GM19463 (cell line): ENCODE measurements around the gene C18orf63.
"Not testable (repeated sequence)": the region's sequence is repeated elsewhere in the genome, so short reads cannot be mapped to it uniquely, and the experiment has no call there.

ENCODE experiments used
- ATAC-seq: cut with Tn5 transposase; IDR thresholded peaks from one replicate; pipeline ENCODE4 v1.9.1; 2021; ENCODE audit warnings: mild to moderate bottlenecking, moderate library complexity; ENCODE audit not compliant: unreplicated experiment

Gene C18orf63

DNA sequence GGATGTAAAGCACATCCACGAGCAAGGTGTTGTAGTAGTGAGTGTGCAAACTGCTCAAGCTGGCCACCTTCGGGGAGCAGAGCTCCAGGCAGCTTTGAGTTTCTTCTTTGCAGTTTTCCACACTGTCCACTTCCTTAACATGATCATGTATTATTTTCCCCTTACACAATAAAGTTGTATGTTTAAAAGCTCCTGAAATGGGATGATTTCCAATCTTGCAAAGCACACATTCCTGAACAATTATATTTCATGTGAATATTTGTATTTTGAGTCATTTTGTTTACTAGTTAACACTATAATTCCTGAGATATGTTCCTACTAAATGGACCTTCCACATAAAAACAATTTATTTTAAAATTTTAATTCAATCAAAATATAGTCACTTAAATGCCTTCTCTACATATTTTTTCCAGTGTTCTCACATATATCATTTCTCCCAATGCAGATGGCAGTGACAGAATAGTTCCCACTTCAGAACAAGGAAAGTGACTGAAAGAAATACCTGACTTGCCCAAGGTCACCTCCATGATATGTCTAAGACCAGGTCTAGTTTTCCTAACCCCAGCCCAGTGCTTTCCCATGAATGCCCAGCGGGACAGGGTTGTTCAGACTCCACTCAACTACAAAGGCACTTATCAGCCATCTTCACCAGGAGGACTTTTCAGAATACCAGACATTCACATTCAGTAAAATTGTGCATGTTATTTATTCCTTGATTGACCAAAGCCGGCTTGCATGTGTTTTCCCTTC is 29.4 kb upstream of the C18orf63 start:
- no peak for ATAC-seq

- no peak for ATAC-seq
These were observed 28.8 kb upstream of the C18orf63 start for GRCh38 chr18:74286856-74287255.

DNA sequence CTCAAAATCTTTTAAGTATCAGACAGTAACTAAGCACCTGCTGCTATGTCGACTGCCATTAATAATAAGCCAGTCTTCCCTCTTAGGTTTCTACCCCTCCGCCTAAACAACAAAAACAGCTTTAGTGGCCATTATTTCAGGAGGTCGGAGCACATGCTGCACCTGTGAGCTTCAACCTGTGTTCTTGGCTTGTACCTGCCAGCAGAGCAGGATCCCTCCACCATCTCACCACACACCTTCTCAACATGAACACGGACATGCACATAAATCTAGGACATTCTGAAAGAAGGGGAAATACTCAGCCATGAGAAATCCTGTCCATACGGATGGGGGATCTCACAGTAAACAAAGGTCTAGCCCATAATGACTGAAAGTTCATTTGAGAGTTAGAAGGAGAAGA is 27.6 kb upstream of the C18orf63 start:
- no peak for ATAC-seq

- ATAC-seq = no peak
These were observed 26.9 kb upstream of the C18orf63 start for GRCh38 chr18:74288730-74289129.

GRCh38 chr18:74289137-74289536 is 26.5 kb upstream of the C18orf63 start:
- no peak for ATAC-seq

- ATAC-seq = no peak
These were observed 25.6 kb upstream of the C18orf63 start for GRCh38 chr18:74290021-74290420.

GRCh38 chr18:74290794-74291471 is 24.7 kb upstream of the C18orf63 start:
- no peak for ATAC-seq

GRCh38 chr18:74291472-74291770 is 24.2 kb upstream of the C18orf63 start:
- ATAC-seq = no peak

DNA sequence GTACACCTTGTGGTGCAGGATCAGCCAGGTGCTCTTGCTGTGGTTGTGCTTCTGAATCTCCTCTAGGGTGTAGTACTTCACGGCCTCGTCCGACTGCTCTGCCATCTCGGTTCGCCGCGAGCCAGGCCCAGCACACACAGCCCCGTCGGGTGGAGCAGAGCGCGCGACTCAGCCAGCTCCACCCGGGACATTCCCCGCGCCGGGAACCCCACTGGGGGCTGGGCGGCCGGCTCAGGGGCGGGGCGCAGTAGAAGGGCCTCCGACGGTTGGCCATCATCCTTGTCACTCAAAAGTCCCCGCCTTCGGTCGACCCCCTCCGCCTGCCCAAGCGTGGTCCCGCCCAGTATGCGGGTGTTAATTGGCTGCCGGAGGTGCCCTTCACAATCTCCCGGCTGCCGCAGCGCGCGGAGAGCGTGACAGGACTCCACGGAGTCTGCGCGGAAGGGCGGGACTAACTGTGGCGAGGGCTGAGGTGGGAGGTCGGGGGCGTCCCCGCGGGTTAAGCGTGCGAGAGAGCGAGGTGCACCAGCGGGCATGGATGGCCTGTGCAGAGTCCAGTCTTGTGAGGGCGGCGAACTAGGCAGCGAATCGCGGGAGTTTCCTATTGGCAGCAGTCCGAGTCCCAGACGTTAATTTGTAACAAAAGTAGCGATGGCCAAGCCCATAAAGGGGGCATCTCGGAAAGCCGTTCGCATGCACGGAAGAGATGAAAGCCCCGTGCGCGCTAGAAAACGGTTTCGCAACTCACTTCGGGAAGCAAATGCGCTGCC is 23.7 kb upstream of the C18orf63 start, which contains the start of gene CYB5A:
TSS of gene CYB5A (minus strand) at position 193 of the 770 bp plus-strand sequence. CDS start at position 105, 88 bp downstream.
- peak; percentile 99 for ATAC-seq

- ATAC-seq = no peak
These were observed 23.1 kb upstream of the C18orf63 start for GRCh38 chr18:74292541-74292858.

DNA sequence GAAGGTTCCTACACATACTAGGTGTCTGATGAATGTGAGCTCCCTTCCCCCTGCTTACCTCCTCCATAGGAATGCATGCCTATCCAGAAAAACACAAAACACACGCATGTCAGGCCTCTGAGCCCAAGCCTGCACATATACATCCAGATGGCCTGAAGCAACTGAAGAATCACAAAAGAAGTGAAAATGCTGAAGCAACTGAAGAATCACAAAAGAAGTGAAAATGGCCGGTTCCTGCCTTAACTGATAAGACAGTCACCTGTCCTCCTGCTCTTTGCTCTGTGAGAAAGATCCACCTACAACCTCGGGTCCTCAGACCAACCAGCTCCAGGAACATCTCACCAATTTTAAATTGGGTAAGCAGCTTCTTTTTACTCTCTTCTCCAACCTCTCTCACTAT is 22.7 kb upstream of the C18orf63 start:
- ATAC-seq = not testable (repeated sequence)

DNA sequence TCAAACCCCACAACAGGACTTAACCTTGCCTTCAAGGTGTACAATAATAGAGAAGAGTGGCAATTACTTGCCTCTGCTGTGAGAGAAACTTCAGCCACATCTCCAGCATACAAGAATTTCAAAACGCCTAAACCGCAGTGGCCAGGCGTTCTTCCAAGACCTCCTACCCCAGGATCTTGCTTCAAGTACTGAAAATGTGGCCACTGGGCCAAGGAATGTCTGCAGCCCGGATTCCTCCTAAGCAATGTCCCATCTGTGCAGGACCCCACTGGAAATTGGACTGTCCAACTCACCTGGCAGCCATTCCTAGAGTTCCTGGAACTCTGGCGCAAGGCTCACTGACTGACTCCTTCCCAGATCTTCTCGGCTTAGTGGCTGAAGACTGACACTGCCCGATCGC is 21.1 kb upstream of the C18orf63 start:
- ATAC-seq = no peak

- ATAC-seq = no peak
These were observed 16.5 kb upstream of the C18orf63 start for GRCh38 chr18:74299162-74299561.

DNA sequence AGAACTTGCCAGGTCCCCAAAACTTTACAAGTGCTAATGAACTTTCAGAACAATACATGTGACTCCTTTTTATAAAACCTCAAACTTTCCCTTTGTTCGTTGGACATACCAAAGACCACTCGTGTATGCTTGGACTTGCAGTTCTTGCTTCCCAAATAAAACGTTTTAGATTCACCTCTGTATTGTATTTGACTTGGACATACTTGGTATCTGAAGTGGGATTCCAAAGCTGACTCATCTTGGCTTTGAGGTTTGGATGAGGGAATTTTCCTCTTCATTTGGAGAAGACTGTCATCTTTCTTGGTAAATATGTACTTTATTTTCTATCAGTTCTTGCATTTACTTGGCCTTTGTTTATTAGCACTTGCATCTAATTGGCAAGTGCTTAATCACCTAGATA is 15.9 kb upstream of the C18orf63 start:
- no peak for ATAC-seq

GRCh38 chr18:74303306-74303705 is 12.3 kb upstream of the C18orf63 start:
- no peak for ATAC-seq

GRCh38 chr18:74303936-74304335 is 11.7 kb upstream of the C18orf63 start:
- no peak for ATAC-seq

GRCh38 chr18:74310411-74310810 is 5.2 kb upstream of the C18orf63 start:
- ATAC-seq = no peak

DNA sequence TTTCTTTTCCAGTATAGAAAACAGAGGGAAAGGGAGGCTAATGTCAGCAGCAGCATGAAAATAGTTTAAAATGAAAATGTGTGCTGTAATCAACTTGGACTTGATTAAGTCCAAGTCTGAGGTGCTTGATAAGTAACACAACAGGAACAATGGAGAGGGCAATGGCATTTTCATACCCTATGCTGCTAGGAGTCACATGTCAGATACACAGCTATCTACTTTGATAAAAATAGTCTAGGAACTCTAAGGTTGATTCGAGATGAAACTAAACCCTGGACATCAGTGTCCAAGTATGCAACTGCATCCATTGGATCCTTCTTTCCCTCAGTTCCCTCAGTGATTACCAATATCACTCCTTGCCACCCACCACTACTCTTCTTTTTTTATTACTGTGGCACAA is 4.6 kb upstream of the C18orf63 start:
- no peak for ATAC-seq

- ATAC-seq = no peak
These were observed 728 bp upstream of the C18orf63 start for GRCh38 chr18:74314759-74315463.

GRCh38 chr18:74316257-74317170 is 875 bp downstream of the C18orf63 start:
- ATAC-seq = no peak
